Measurements from ENCODE around the gene TEC. TPM values are rescaled to one million over a fixed set of nuclear protein-coding genes. Genes with fewer than 3 reads are reported as not detected.

Gene TEC
- total RNA-seq, 1 experiment from 2014 or later = 4.5 TPM

- peaks cover 0 to 10% of the 10 kb centered on the region in 2 experiments; a peak in 3 of 4 replicates for H3K4me1 ChIP-seq (ENCODE audit: control insufficient read depth in 1 of 2, insufficient read depth in 2 of 2, low read length in 2 of 2)
- BruUV-seq (replicated peaks) = no TSS peak
- no peak overlapping the region for H3K27ac ChIP-seq (ENCODE audit: low read depth, low read length)
- no peaks in the 10 kb centered on the region for H3K9me2 ChIP-seq (ENCODE audit: insufficient read depth)
- intact Hi-C loops (cut with micrococcal nuclease) = loop anchor here (1.0 kb wide), 1 partner anchor 148 kb away; no protein-coding TSS in a partner anchor
- RAD21 ChIA-PET (ENCODE audit: low non-redundant PET in 1 of 2, low total read pairs in 2 of 2, uncharacterized antibody in 2 of 2, unreplicated experiment in 2 of 2) = no interaction called here
- no peaks in the 10 kb centered on the region for H3K9me3 ChIP-seq (ENCODE audit: control insufficient read depth in 1 of 2, insufficient read depth in 1 of 2, low read depth in 1 of 2, low read length in 2 of 2)
- ATAC-seq (peak; percentile 87), DNase-seq (ENCODE audit: low read depth, low spot score) (peak; percentile 38)
- H3K27me3 ChIP-seq (ENCODE audit: insufficient read depth, low read length) = no peaks in the 10 kb centered on the region
- no peaks in the 10 kb centered on the region for H4K20me1 ChIP-seq (ENCODE audit: insufficient read depth)
- H3K4me3 ChIP-seq (replicated peaks in 1 of 2; ENCODE audit: low read depth in 1 of 2, low read length in 2 of 2) = no peak overlapping the region
- no peak overlapping the region for H3K4me2 ChIP-seq (ENCODE audit: low read length)
- H2AFZ ChIP-seq (ENCODE audit: low read depth, low read length, poor library complexity, severe bottlenecking) = no peak overlapping the region
- POLR2A ChIA-PET = interaction anchor here (1.0 kb wide), 1 partner anchor 147 kb away, joined by 3 read pairs; no protein-coding TSS in a partner anchor
- TF ChIP-seq ZBTB33 (IDR thresholded peaks at IDR 0.05; ENCODE audit: extremely low read depth, insufficient replicate concordance, low read length) (no peak), CBX3 (IDR thresholded peaks at IDR 0.05; ENCODE audit: low read depth) (0 out of 2 replicates have a peak, but pooled peaks have one; percentile 38), CTCF (IDR thresholded peaks at IDR 0.05 in 2 of 3, conservative IDR thresholded peaks at IDR 0.05 in 1 of 3; ENCODE audit: borderline replicate concordance in 1 of 3, insufficient read depth in 1 of 3, low read depth in 2 of 3, low read length in 2 of 3) (peak; percentile 54 to 89 (median 86); a peak in 5 of 6 replicates), FOSL1 (IDR thresholded peaks at IDR 0.05; ENCODE audit: low read depth) (no peak), EZH2 (IDR thresholded peaks at IDR 0.05) (no peak), EGR1 (IDR thresholded peaks at IDR 0.05; ENCODE audit: low read depth) (no peak), ELF1 (IDR thresholded peaks at IDR 0.05; ENCODE audit: borderline replicate concordance, low read depth) (no peak), SP1 (IDR thresholded peaks at IDR 0.05; ENCODE audit: low read depth) (no peak), MAX (IDR thresholded peaks at IDR 0.05) (no peak), REST (IDR thresholded peaks at IDR 0.05; ENCODE audit: low read depth) (no peak), ZNF274 (IDR thresholded peaks at IDR 0.05; ENCODE audit: low read depth, low read length) (no peak), YY1 (IDR thresholded peaks at IDR 0.05; ENCODE audit: extremely low read depth, insufficient replicate concordance, low read depth, low read length) (no peak), ZFX (IDR thresholded peaks at IDR 0.05) (no peak), ATF3 (IDR thresholded peaks at IDR 0.05) (no peak), CEBPB (IDR thresholded peaks at IDR 0.05; ENCODE audit: low read depth) (no peak), POLR2AphosphoS5 (IDR thresholded peaks at IDR 0.05; ENCODE audit: low read depth, low read length) (no peak), EZH2phosphoT487 (IDR thresholded peaks at IDR 0.05; ENCODE audit: borderline replicate concordance) (no peak), TCF7L2 (IDR thresholded peaks at IDR 0.05; ENCODE audit: borderline replicate concordance, extremely low read depth, insufficient read depth, insufficient read length) (no peak), SIN3A (IDR thresholded peaks at IDR 0.05; ENCODE audit: low read depth) (no peak), RAD21 (IDR thresholded peaks at IDR 0.05; ENCODE audit: low read depth) (peak; percentile 62)
- no peaks in the 10 kb centered on the region for H3K79me2 ChIP-seq (ENCODE audit: insufficient read depth, low read length)
- H3K9ac ChIP-seq (ENCODE audit: low read length) = no peak overlapping the region
- H3K36me3 ChIP-seq (ENCODE audit: control insufficient read depth in 1 of 2, insufficient read depth in 2 of 2, low read length in 2 of 2) = no peaks in the 10 kb centered on the region
- CTCF ChIA-PET = interaction anchor here (0.7 to 3.4 kb wide), 11 partner anchors 9 to 166 kb away, joined by 3 to 19 read pairs (median 3); no protein-coding TSS in a partner anchor
These were observed 5.6 kb upstream of the TEC start for GRCh38 chr4:48275247-48275646.
